RWPE2 (cell line): ENCODE measurements around the gene NADK.
"Not testable (repeated sequence)": the region's sequence is repeated elsewhere in the genome, so short reads cannot be mapped to it uniquely, and the experiment has no call there.

ENCODE experiments used
- ATAC-seq: fragments of 200-7000 bp; cut with Tn5 transposase; 3 replicates; pipeline ENCODE4 v1.9.1; 2021; ENCODE audit warnings: low read depth
- DNase-seq: peaks from one replicate; pipeline ENCODE4 v3.0.0-alpha.2; 2020; ENCODE audit warnings: low spot score
- H3K27ac ChIP-seq: fragments of 450-650 bp; 2 replicates; pipeline ENCODE4 v1.5.1; 2017; ENCODE audit warnings: mild to moderate bottlenecking; ENCODE audit not compliant: poor library complexity, severe bottlenecking
- H3K27me3 ChIP-seq: fragments of 250-450 bp; sonication (Bioruptor Pico); 2 replicates; pipeline ENCODE4 v1.5.1; 2021; ENCODE audit warnings: mild to moderate bottlenecking, moderate library complexity; ENCODE audit not compliant: insufficient read depth, poor library complexity, severe bottlenecking
- H3K36me3 ChIP-seq: fragments of 250-450 bp; sonication (Bioruptor Pico); 2 replicates; pipeline ENCODE4 v1.5.1; 2020; ENCODE audit warnings: low read depth, mild to moderate bottlenecking, moderate library complexity
- H3K4me1 ChIP-seq: fragments of 250-450 bp; sonication (Bioruptor Pico); 2 replicates; pipeline ENCODE4 v1.5.1; 2021; ENCODE audit warnings: mild to moderate bottlenecking, moderate library complexity; ENCODE audit not compliant: insufficient read depth, poor library complexity, severe bottlenecking
- H3K4me3 ChIP-seq: fragments of 250-450 bp; sonication (Bioruptor Pico); 2 replicates; pipeline ENCODE4 v1.5.1; 2021; ENCODE audit warnings: mild to moderate bottlenecking, moderate library complexity; ENCODE audit not compliant: severe bottlenecking
- H3K9me3 ChIP-seq: fragments of 250-450 bp; sonication (Bioruptor Pico); 2 replicates; pipeline ENCODE4 v1.5.1; 2021; ENCODE audit warnings: mild to moderate bottlenecking, moderate library complexity; ENCODE audit not compliant: severe bottlenecking
- CTCF ChIP-seq: fragments of 450-650 bp; IDR thresholded peaks from one replicate; pipeline ENCODE4 v1.5.1; 2017; ENCODE audit warnings: mild to moderate bottlenecking, moderate library complexity; ENCODE audit not compliant: poor library complexity, severe bottlenecking

Gene NADK

DNA sequence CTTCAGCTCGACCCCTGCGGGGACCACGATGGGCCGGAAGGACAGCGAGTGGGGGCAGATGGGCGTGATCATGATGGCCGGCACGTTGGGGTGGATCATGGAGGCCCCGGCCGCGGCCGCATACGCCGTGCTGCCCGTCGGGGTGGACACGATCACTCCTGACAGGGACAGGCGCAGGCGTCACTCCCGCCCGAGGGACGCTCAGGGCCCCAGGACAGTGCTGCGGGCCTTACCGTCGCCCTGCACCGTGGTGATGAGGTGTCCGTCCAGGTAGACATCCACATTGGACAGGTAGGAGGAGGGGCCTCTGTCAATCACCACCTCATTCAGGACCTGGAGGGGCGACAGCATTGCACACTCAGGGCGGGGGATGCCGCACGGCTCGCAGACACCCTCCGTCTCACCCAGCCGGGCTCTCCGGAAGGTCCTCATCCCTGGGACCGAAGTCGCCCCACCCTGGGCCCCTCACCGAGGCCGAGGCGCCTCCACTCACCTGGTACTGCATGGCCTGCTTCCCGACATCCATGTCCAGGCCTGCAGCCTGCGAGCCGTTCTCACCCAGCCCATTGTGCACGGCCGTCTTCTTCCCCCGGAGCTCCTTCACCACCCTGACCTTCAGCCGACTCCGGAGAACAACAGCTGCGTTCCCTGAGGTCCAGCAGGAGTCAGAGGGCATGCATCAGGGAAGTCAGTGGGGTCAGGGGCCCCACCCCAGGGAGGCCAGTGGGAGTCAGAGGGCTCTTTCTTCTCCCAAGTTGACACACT, 24.0 kb downstream of the NADK start:
- ATAC-seq (no peak), DNase-seq (no peak)
- no peak overlapping the region for H3K4me3 ChIP-seq
- peaks cover 10% of the 10 kb centered on the region for H3K4me1 ChIP-seq
- H3K27me3 ChIP-seq: no peaks in the 10 kb centered on the region
- H3K27ac ChIP-seq: no peak overlapping the region
- no peak for TF ChIP-seq CTCF
- H3K36me3 ChIP-seq: peaks cover 44% of the 10 kb centered on the region
- H3K9me3 ChIP-seq: no peaks in the 10 kb centered on the region

- ATAC-seq: no peak
- Histone ChIP-seq H3K27ac (no peak overlapping the region), H3K4me3 (no peak overlapping the region), H3K4me1 (peaks cover 4% of the 10 kb centered on the region), H3K9me3 (no peaks in the 10 kb centered on the region), H3K27me3 (no peaks in the 10 kb centered on the region), H3K36me3 (peaks cover 43% of the 10 kb centered on the region)
- DNase-seq: no peak
- TF ChIP-seq CTCF: no peak
These were observed 24.7 kb downstream of the NADK start for GRCh38 chr1:1753607-1754005.

DNA sequence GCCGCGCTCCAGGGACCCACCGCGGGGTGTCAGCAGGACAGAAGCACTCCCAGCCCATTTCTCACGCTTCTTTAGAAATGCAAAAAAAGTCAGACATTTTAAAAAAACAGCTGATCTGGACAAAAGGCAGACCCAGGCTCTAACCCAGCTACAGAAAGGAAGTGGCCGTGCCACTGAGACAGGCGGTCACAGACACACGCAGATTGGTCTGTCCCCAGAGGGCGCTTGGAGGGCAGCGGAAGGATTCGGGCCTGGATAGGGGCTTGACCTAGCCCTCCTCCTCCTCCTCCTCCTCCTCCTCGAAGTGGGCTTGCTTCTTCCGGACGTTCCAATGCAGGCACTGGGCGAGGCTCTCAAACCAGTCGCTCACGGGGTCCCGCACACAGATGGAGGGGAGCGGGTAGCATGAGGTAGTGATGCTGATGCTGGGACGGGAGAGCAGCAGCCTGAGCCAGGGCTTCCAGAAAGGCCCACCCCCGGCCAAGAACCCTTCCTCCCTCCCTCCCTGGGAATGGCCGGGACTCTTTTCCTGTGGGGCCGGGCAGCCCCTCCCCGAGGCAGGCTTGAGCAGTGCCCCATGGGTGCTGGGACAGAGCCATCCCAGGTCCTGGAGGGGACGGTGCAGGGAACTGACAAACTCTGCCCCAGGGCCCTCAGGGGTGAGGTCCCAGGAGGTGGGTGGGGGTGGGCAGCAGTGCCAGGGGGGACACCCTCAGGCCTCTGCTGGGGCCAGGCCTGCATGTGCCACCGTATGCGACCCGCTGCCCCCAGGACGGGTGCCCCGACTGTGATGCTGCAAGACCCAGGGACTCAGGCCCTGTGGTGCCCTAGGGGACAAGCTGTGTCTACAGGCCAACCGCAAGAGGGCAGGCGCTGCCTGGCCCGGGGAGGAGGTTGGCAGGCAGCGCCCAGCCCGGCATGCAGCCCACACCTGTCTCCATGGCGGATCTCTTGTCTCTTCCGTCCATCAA, 25.3 kb downstream of the NADK start:
- ATAC-seq (no peak), DNase-seq (no peak)
- no peak for TF ChIP-seq CTCF
- Histone ChIP-seq H3K4me1 (no peaks in the 10 kb centered on the region), H3K9me3 (no peaks in the 10 kb centered on the region), H3K36me3 (peaks cover 38% of the 10 kb centered on the region), H3K27ac (no peak overlapping the region), H3K27me3 (no peaks in the 10 kb centered on the region), H3K4me3 (no peak overlapping the region)

- Histone ChIP-seq H3K4me1 (no peaks in the 10 kb centered on the region), H3K4me3 (no peak overlapping the region), H3K27me3 (no peaks in the 10 kb centered on the region), H3K27ac (no peak overlapping the region), H3K9me3 (no peaks in the 10 kb centered on the region), H3K36me3 (peaks cover 31% of the 10 kb centered on the region)
- no peak for TF ChIP-seq CTCF
- ATAC-seq: no peak
- DNase-seq: no peak
These were observed 26.1 kb downstream of the NADK start for GRCh38 chr1:1752190-1752589.

GRCh38 chr1:1749941-1750340, 28.3 kb downstream of the NADK start:
- H3K27me3 ChIP-seq, H3K4me1 ChIP-seq, DNase-seq, H3K4me3 ChIP-seq, H3K27ac ChIP-seq, ATAC-seq, H3K9me3 ChIP-seq: not testable (repeated sequence)
- peaks cover 15% of the 10 kb centered on the region for H3K36me3 ChIP-seq
